GM19193 (cell line): ENCODE results near the gene TLX3.

Experiments used
- POLR2A ChIP-seq: IDR thresholded peaks from 4 replicates; pipeline ENCODE4 v1.6.1; 2011; ENCODE audit not compliant: insufficient read depth, insufficient read length; ENCODE audit errors: extremely low read depth

TLX3 gene

DNA sequence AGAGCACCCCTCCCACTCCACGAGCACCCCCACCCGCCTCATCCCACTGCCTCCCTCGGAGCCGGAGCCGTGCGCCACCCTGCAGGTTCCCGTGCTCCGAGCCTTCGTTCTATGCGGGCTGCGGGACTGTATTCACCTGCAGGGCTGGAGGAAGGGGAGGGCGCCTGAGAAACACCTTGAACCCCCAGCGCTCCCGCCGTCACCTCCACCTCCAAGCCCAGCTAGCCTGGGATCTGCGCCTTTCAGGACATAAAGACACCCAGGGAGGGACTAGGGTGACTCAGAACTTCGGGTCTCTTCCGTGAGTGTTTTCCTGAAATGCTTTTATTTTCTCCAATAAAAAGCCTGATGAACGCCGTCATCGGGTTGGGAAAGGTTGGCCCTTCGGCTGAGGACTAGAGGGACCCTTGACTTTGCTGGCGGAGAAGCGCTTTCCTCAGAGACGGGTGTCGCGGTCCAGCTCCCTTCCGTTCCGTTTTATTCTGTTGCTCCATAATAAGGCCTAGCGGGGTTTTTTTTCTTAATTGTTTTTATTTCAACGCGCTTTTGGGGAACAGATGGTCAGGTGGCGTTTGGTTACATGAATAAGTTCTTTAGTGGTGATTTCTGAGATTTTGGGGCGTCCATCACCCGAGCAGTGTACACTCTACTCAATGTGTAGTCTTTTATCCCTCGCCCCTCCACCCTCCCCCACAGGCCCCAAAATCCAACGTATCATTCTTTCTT is 4.6 kb downstream of the TLX3 start:
- TF ChIP-seq POLR2A = no peak

DNA sequence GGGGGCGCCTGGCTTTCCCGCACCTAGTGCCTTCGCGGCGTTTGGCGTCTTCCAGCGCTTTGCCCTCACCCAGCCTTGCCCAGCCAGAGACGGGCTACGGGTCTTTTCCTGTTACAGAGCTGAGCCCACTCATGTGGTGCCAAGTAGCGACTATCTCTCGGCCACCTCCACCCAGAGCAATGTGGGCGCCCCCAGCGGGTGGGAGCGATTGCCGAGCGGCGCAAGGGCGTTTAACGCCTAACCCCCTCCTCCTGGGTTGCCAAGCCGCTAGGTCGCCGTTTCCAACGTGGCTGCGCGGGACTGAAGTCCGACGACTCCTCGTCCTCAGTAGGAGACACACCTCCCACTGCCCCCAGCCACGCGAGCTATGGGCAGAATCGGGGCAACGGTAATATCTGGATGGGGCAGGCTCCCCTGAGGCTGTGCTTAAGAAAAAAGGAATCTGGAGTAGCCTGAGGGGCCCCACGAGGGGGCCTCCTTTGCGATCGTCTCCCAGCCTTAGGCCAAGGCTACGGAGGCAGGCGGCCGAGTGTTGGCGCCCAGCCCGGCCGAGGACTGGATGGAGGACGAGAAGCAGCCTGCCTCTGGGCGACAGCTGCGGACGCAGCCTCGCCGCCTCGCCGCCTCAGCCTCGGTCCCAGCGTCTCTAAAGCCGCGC is 5.8 kb downstream of the TLX3 start:
- no peak for TF ChIP-seq POLR2A

DNA sequence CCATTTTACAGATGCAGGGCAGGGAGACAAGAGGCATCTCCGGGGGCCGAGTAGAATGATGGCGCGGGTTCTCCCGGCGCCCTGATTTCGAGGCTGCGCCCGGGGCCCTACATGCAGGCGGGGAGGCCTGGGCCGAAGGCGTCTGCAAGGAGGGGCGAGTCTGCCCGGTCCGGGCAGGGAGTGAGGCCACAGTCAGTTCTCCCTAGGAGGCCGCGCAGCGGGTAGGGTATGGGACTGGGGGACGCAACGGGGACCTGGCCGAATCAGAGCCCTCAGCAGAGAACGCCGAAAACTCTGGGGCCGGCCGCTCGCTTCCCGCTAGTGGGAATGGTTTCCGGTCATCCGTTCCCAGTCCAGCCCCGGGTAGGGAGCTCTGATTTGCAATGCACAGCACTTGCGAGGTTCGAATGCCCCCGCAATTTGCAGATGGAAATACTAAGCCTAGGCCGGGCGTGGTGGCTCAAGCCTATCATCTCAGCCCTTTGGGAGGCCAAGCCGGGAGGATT is 6.4 kb downstream of the TLX3 start:
- no peak for TF ChIP-seq POLR2A

DNA sequence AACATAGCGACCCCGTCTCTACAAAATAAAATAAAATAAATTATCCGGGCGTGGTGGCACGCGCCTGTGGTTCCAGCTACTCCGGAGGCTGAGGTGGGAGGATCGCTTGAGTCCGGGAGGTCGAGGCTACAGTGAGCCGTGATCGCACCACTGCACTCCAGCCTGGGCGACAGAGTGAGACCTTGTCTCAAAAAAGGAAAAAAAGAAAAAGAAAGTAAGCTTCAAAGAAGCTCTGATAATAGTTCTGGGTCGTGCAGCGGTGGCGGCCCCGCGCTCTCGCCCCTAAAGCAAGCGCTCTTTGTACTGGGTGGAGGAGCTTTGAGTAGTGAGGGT is 6.8 kb downstream of the TLX3 start:
- TF ChIP-seq POLR2A = no peak

DNA sequence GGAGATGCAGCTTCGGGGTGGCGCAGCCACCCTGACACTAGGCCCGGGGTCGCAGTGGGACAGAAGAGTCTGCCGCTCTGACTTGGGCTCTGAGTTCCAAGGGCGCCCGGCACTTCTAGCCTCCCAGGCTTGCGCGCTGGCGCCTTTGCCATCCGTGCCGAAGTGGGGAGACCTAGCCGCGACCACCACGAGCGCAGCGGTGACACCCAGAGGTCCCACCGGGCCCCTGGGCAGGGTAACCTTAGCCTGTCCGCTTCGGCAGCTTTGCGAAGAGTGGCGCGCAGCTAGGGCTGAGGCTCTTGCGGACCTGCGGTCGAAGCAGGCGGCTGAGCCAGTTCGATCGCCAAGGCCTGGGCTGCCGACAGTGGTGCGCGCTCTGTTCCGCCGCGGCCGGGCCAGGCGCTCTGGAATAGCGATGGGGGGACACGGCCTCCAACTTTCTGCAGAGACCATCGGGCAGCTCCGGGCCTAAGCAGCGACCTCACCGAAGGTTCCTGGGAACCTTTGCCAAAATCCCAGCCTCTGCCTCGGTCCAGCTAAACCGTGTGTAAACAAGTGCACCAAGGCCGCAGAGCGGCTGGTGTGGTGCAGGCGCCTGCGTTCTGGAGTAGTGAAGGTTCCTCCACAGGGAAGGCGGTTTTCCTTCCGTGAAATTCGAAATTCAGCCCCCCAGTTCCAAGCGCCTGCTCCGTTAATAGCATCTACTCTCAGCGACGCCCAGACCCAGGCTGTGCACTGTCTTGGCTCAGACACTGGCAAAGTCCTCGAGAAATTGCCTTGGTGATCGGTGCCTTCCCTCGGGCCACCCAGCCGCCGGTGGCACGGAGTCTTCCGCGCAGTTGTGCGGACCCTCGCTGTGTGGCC is 7.4 kb downstream of the TLX3 start:
- no peak for TF ChIP-seq POLR2A

DNA sequence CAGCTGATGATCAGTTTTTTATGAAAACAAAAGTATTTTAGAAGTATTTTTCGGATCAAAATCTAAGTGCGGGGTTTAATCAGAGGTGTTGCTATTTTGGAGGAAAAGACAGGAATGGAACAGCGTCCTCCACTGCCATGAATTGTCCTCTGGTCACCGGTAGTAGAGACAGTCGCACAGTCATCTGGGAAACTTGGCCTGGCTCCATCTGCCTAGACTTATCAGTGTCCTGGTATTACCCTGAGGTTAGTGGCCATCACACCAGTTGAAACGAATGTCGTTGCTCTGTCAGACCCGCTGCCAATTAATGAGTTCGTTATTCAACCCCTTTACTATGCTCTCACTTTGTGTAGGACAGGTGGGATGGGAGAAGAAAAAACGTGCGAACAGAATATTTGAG is 8.2 kb downstream of the TLX3 start:
- no peak for TF ChIP-seq POLR2A

DNA sequence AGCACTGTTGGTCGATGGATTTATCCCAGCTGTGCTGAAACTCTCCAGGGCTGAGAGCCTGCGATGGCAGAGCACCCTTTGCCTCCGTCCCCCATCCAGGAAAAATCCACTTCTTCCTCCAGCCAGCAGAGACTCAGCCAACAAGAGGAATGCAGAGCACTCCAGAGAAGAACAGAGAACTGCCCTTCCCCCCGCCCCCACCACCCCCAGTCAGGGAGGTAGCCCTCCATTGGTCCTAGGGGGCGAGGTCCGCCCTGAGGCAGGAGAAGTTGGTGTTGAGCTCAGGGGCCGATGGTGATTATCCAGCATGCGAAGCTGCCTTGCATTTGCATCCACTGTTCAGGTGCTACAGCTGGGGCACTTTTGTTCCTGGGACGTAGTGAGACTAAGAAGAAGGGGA is 9.0 kb downstream of the TLX3 start:
- TF ChIP-seq POLR2A = no peak

DNA sequence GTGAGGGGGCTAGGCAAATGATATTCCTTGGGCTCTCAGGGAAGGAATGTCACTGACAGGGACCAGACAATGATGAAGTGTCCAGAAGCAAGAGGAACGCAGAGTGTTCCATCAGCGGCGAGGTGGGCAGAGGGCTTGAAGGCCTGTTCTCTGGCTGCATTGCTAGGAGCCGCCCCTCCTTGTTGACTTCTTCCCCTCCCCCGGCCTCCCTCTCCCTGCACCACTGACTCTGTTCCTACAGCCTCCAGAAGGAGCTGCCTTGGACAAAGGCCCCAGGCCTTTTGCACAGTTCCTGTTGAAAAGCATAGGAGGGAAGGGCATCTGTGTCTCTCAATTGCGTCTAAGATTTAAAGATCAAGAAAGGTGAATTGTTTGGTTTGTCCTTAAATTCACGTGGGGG is 12.4 kb downstream of the TLX3 start:
- no peak for TF ChIP-seq POLR2A

DNA sequence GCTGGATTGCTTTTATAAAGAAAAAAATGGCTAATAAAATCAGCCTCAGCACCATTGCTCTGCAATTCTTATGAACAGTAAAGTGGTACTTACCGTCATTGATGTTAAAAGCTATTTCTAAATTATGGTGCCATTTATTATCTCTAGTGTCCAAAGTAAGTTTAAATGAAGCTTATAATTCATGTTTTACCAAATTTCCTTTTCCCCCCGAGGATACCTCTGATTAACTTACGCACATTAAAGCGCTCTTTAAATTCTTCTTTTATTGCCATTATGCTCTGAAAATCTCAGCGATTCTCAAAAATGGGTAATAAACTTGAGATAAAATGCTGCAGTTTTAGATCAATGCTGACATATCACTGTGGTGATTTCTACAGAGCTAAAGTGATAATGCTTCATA is 13.5 kb downstream of the TLX3 start:
- no peak for TF ChIP-seq POLR2A

DNA sequence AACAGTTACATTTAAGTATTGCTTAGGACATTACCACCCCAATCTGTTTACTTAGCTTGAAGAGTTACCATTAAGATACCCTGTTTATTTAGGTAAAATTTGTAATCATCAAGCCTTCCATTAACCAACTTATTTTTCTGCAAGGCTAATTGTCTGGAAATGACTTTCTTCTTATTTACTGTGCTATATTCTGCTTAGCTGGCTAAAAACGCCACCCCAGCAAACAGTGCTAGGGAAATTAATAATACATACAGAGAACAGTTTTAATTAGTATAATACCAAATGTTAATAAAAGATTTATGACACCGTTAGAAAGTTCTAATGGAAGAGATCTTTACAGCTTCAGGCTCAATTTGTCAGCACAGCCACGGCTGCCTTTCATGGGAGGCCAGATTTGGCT is 14.0 kb downstream of the TLX3 start:
- no peak for TF ChIP-seq POLR2A

DNA sequence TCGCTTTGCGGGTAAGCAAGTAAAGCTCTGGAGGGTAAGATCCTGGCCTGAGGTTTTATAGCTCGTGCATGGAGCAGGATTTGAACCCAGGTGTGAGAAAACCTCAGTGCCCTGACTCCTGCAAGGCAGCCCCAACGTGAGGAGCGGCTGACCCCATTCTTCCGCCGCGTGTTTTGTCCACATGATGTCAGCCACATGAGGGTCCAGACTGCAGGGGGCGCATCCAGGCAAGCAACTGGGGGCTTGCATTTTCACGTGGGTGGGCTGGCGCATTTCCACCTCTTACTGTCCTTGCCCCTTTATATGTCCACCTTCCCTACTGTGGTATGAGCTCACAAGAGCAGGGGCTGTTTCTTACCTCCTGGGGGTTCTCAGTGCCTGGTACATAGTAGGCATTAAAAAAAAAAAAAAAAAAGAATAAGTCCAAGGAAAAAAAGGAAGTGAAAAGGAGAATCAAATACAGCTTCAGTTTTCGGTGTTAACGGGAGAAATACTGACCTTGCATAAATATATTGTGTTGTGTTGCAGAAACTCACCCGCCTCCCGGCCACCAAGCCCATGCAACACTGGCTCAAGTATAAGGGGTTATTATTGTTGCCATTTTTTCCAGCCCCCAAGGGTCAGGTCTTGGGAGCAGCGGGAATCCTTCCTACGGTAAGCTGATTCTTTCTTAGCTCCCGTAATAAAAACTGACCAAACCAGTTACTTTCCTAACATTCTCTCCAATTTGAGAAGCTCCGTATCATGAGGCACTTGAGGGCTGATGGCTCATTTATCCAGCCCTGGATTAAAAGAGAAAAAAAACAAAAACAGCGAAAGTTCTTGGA is 15.0 kb downstream of the TLX3 start:
- TF ChIP-seq POLR2A = no peak

DNA sequence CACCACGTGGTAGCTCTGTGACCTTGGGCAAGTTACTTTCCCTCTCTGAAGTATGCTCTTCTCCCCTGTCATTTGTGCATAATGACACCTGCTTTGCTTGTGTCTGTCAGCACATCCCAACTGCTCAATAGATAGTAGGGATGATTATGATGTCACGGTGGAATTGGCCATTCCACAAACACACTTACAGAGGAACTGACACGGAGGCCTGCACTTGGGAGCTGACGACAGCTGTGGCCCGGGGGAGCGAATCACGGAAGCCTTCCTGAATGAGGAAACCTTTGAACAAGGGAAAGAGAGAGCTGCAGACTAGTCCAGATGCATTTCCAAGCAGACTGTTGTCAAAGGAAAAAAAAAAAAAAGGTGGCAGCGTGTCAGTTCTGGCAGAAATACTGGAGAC is 21.0 kb downstream of the TLX3 start:
- TF ChIP-seq POLR2A = no peak

DNA sequence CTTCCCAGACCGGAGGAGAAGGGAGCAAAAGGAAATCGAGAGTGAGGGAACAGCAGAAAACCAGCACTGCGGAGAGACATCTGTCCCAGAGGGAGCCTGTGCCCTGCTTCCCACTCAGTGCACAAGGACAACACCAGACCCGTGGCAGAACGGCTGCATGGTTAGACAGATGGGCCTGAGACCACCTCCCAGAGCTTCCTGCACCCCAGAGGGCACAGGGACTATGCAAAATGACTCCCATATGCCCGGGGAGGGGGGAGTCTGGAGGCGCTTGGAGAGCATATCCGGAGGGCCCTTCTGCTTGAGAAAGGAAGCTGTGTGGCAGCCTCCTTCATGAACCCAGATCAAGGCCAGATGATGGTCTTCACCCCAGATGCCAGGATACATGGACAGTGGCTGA is 26.6 kb downstream of the TLX3 start:
- TF ChIP-seq POLR2A = no peak

DNA sequence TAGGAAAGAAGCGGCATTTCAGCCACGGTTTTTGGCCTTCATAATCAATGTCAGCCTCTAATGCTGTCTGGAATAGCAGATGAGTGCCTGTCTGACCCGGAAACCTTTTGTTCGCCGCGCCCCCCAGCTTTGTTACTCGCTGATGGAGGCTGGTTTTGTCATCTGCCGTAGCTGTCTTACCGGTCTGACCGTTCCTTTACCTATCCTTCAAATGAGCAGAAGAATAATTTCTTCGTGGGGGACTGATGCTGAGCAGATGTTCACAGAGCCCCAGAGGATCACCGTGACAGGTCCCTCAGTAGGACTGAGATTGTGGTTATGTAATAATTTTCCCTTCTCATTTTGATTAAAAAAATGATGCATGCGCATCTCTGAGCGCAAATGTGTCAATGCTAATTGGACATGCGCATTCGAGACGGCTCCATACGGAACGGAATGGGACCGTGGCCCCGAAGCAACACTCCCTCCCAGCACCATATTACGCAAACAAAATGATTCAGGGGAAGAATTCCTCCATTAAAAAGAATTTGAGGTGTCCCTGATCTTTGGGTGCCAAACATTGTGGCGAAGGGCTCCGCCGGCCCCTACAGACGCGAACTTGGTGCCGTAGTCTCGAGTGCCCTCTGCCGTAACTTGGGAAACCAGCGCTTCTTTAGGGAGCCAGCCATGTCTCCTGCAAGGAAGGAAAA is 27.6 kb downstream of the TLX3 start:
- TF ChIP-seq POLR2A = no peak
